ENCODE measurements around the gene MED9.
"Not testable (repeated sequence)": the region's sequence is repeated elsewhere in the genome, so short reads cannot be mapped to it uniquely, and the experiment has no call there.

Gene MED9

GRCh38 chr17:17476865-17477467, at the start of gene MED9:
MED9 (plus strand) TSS chr17:17477000; CDS start chr17:17477042, 42 bp downstream.
- DNase-seq (ENCODE audit: low read depth, low spot score) = peak; percentile 86
- in situ Hi-C loops (cut with HindIII; ENCODE audit: low sequenced_read_pairs) = no loop called here
- peak within 1 kb of the TSS; percentile 96 for H3K4me3 ChIP-seq (ENCODE audit: low read depth, low read length)
- no peak for TF ChIP-seq CTCF (IDR thresholded peaks at IDR 0.05; ENCODE audit: low read depth, low read length)

- TF ChIP-seq CTCF (IDR thresholded peaks at IDR 0.05; ENCODE audit: low read depth, low read length) = no peak
- in situ Hi-C loops (cut with HindIII; ENCODE audit: low sequenced_read_pairs) = no loop called here
- DNase-seq (ENCODE audit: low read depth, low spot score) = no peak
- H3K4me3 ChIP-seq (ENCODE audit: low read depth, low read length) = no peak overlapping the region
These were observed 47.6 kb upstream of the MED9 start for GRCh38 chr17:17429222-17429621.

GRCh38 chr17:17430924-17431323, 45.9 kb upstream of the MED9 start:
- DNase-seq (ENCODE audit: low read depth, low spot score); H3K4me3 ChIP-seq (ENCODE audit: low read depth, low read length); in situ Hi-C loops (cut with HindIII; ENCODE audit: low sequenced_read_pairs): not testable (repeated sequence)

GRCh38 chr17:17431605-17432004, 45.2 kb upstream of the MED9 start:
- in situ Hi-C loops (cut with HindIII; ENCODE audit: low sequenced_read_pairs) = no loop called here
- no peak for DNase-seq (ENCODE audit: low read depth, low spot score)
- H3K4me3 ChIP-seq (ENCODE audit: low read depth, low read length) = no peak overlapping the region
- TF ChIP-seq CTCF (IDR thresholded peaks at IDR 0.05; ENCODE audit: low read depth, low read length) = no peak

GRCh38 chr17:17433000-17433703, 43.6 kb upstream of the MED9 start:
- no peak overlapping the region for H3K4me3 ChIP-seq (ENCODE audit: low read depth, low read length)
- TF ChIP-seq CTCF (IDR thresholded peaks at IDR 0.05; ENCODE audit: low read depth, low read length) = no peak
- in situ Hi-C loops (cut with HindIII; ENCODE audit: low sequenced_read_pairs) = no loop called here
- DNase-seq (ENCODE audit: low read depth, low spot score) = no peak

- no peak for TF ChIP-seq CTCF (IDR thresholded peaks at IDR 0.05; ENCODE audit: low read depth, low read length)
- in situ Hi-C loops (cut with HindIII; ENCODE audit: low sequenced_read_pairs) = no loop called here
- no peak overlapping the region for H3K4me3 ChIP-seq (ENCODE audit: low read depth, low read length)
- no peak for DNase-seq (ENCODE audit: low read depth, low spot score)
These were observed 42.3 kb upstream of the MED9 start for GRCh38 chr17:17434477-17434876.

GRCh38 chr17:17435323-17435722, 41.5 kb upstream of the MED9 start:
- TF ChIP-seq CTCF (IDR thresholded peaks at IDR 0.05; ENCODE audit: low read depth, low read length) = peak; percentile 42
- DNase-seq (ENCODE audit: low read depth, low spot score) = peak; percentile 77
- in situ Hi-C loops (cut with HindIII; ENCODE audit: low sequenced_read_pairs) = no loop called here

More at GRCh38 chr17:17435323-17435722, 41.5 kb upstream of the MED9 start:
- H3K4me3 ChIP-seq (ENCODE audit: low read depth, low read length) = no peak overlapping the region

Measured in astrocyte of the spinal cord (primary cell).